HG03342 (cell line): ENCODE results near the gene MYH11.
"Not testable (repeated sequence)": the region's sequence is repeated elsewhere in the genome, so short reads cannot be mapped to it uniquely, and the experiment has no call there.

Experiments
- ATAC-seq: cut with Tn5 transposase; IDR thresholded peaks from one replicate; pipeline ENCODE4 v1.9.1; 2021; ENCODE audit warnings: mild to moderate bottlenecking, moderate library complexity; ENCODE audit not compliant: unreplicated experiment

The MYH11 gene

DNA sequence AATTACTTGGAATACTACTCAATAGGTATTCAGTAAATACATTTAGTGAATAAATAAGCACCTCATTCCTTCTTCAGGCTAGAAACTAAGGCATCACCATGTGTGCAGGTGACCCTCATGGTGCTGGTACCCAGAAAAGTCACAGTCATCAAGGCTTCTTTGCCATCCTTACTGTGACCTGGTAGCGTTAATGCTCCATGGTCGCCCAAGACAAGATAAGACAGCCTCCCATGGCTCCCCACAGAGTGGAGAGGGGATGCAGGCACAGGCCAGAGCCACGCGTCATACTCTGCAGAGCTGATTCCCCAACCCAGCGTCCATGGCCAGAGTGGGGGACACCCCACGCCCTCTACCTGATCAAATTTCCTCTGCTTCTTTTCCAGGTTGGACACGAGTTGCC is 133.0 kb downstream of the MYH11 start:
- no peak for ATAC-seq

DNA sequence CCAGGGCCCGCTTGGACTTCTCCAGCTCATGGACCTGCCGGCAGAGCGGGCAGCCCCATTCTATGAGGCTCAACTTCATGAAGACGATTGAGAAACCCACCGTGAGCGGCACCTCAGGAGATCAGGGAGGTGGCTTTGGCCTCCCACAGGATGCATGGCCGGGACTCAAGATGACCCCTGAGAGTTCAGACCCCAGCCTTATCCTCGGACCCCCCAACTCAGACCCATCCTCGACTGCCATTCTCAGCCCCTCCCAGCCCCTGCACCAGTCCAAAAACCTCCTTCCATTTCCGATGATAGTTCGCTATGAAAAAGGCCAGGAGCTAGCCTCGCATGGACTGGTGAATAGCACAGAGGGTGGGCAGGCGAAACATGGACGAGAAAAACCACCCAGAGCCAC is 135.8 kb downstream of the MYH11 start:
- ATAC-seq: no peak

GRCh38 chr16:15716694-15717447 is 140.0 kb downstream of the MYH11 start:
- no peak for ATAC-seq

DNA sequence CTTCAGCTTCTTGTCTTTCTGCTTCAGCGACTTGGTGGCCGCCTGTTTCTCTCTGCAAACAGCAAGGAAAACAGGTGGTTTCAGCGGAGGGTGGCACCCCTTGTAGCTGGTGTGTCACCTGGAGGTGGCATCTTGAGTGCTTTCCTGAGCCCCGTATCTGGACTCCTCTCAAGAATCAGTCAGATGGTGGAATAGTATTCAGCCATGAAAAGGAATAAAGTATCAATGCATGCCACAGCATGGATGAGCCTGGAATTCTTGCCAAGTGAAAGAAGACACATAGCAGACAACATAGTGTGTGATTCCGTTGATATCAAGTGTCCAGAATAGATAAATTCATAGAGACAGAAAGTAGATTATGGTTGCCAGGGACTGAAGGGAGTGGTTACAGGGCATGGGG is 141.6 kb downstream of the MYH11 start:
- no peak for ATAC-seq

GRCh38 chr16:15714393-15715172 is 142.2 kb downstream of the MYH11 start:
- no peak for ATAC-seq

- no peak for ATAC-seq
These were observed 147.8 kb downstream of the MYH11 start for GRCh38 chr16:15708997-15709396.

DNA sequence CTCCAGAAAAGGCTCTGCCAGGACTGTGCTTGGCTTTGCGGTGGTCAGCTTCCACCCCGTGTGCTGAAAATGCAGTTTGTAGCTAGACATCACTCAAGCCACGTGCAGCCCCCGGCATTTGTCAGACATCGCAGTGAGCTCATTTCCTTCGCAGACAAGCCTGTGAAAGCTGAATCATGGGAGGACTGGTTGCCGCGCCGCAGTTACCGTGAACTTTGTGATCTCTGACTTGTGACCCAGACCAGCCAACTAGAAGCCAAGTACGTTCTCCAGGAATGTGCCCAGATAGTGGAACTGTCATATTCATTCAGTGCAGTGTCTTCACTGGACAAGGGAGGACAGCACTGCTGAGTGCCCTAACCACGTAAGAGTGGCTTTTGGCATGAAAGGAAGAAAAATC is 148.7 kb downstream of the MYH11 start:
- ATAC-seq: no peak

DNA sequence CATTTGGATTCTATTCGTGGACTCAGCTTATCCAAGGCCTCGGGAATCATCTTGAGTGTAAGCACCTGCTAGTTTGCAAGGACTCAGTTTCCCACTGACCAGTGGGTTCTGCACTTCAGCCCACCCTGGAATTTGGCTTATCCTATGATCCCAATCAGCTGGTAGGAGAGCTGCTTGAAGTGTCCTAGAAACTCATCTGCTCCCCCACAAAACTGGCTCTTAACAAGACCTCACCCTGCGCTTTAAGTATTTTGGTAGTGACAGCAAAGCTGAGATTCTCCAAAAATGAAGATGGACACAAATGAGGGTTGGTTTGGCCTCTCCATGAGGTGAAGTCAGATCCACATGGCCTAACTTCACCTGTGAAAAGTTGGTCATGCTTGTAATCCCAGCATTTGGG is 149.5 kb downstream of the MYH11 start:
- ATAC-seq: no peak

DNA sequence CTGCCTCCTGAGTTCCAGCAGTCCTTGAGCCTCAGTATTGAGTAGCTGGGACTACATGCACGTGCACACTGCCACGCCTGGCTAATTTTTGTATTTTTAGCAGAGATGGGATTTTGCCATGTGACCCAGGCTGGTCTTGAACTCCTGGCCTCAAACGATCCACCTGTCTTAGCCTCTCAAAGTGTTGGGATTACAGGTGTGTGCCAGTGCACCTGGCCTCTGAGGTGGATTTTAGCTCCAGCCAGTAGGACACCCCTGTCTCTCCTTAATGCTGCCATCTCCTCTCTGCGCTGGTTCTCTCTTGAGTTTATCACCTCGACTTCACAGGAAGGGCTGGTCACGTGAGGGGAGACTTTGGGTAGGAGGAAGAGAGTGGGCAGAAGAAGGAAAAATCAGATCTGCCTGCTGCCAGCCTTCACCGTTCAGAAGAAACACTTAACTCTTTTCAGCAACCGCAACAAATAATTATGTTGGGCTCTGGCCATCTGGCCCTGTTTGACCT is 151.7 kb downstream of the MYH11 start:
- ATAC-seq: no peak

GRCh38 chr16:15704545-15704987 is 152.3 kb downstream of the MYH11 start:
- ATAC-seq: no peak

DNA sequence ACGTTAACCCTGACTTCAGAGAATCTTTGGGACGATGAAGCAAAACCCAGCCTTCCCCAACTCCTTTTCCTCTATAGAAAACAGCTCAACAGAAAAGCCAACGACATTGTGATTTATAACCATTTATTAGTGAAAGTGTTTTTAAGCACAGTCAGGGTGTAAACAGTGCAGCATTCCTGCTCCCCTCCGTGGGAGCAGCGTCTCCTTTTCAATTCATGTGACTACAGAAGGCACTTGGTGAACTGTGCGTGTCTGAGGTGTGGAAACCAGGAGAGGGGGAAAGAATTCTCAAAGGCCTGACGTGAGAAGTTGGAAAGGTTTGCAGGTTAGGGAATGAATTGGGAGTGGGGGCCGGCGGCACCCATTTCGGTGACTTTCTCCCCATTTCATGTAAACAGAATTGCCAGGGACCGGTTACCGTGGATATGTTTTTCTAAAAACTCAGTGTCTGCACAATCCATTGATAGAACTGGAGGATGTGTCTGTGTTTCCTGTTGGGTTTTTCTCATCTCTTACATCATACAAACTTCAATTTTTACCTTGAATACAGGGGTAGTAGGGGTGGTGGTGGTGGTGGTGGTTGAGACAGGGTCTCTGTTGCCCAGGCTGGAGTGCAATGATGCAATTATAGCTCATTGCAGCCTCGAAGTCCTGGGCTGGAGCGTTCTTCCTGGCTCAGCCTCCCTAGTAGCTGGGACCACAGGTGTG is 153.6 kb downstream of the MYH11 start:
- ATAC-seq: no peak

- no peak for ATAC-seq
These were observed 154.6 kb downstream of the MYH11 start for GRCh38 chr16:15701975-15702970.

DNA sequence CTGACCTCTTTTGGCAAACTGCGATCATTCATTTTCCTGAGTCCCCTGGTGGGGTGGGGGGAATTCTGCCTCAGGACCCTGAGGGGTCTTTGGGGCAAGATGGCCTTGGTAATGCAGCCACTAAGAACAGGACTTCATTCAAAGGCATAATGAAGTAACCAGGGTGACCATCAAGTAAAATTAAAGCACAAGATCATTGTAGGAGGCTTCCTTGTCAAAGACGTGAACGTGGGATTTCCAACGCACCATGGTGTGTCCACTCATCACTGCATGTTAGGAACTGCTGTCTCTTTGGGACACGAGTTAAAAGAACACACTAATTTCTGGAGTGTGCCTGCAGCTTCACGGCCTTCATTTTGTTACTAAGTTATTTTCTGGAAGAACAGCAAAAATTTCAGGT is 155.5 kb downstream of the MYH11 start:
- no peak for ATAC-seq

DNA sequence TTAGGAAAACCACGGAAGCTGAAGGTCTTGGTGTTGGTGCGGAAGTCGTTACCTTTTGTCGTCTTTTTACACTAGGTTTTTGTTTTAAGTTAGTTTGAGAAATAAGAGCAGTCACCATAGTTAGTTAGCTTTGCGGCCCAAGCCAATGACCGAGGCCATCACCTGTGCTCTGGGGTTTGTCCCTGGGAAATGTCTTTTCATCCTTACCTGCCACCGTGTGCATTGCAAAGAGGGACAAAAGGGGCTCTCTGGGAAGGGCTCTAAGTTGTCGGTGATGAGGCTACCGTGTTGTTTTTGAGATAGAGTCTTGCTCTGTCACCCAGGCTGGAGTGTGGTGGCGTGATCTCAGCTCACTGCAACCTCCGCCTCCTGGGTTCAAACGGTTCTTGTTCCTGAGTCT is 157.0 kb downstream of the MYH11 start:
- ATAC-seq: no peak

DNA sequence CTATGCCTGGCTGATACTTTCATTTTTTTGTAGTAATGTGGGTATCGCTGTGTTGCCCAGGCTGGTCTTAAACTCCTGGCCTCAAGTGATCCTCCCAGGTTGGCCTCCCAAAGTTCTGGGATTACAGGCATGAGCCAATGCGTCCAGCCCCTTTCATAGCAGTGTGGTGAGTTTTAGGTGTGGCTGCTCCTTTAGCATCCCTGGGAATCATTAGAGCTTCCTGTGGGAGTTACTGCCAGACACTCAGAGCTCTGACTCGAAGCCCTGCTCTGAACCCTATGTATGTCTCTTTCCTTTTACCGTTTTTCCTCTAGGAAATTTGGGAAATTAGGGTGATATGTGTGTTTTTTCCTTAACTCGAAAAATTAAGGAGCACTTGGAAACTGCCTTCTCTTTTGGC is 162.3 kb downstream of the MYH11 start:
- ATAC-seq: no peak

- ATAC-seq: not testable (repeated sequence)
These were observed 164.3 kb downstream of the MYH11 start for GRCh38 chr16:15692508-15692907.

GRCh38 chr16:15691046-15691445 is 165.8 kb downstream of the MYH11 start:
- no peak for ATAC-seq

DNA sequence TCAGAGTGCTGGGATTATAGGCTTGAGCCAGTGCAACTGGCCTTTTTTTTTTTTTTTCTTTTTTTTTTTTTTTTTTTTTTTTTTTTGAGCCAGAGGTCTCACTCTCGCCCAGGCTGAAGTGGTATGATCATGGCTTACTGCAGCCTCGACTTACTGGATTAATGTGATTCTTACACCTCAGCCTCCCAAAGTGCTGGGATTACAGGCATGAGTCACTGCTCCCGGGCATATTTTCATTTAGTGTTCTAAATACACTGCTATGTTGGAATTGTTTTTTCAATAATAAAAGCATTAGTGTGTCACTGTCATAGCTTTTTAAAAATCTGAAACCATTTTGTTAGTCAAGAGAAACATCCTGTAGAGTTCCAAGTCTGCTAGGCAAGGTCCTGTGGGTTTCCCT is 166.5 kb downstream of the MYH11 start:
- no peak for ATAC-seq

DNA sequence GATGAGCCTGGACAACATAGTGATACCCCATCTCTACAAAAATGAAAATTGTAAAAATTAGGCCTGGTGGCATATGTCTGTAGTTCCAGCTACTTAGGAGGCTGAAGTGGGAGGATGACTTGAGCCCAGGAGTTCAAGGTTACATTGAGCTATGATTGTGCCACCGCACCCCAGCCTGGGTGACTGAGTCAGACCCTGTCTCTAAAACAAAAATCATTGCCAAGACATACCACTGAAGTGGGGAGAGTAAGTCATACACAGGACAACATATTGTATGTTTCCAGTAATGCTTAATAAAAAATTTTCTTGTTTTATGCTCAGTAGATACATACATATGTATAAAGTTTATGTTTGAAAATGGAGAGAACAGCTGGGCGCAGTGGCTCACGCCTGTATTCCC is 167.5 kb downstream of the MYH11 start:
- ATAC-seq: no peak

DNA sequence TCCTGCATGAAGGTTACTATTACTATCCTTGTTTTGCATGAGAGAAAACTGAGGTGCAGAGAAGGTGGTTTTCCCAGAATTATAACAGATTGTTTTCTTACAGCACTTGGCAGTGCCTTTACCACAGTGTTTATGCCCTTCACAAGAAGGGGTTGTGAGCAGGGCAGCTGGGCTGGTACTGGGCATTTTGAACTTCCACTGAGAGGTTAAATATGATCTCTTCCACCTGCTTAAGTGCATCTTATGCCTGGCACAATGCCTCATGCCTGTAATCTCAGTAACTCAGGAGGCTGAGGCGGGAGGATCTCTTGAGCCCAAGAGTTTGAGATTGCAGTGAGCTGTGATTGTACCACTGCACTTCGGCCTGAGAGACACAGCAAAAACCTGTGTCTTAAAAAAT is 170.5 kb downstream of the MYH11 start:
- ATAC-seq: no peak
